Sciatic nerve (tissue), 2 donors: ENCODE measurements around the gene LOC128125822.

ENCODE experiments used
- ATAC-seq: fragments of 200-7000 bp; cut with Tn5 transposase; one replicate; pipeline ENCODE4 v1.9.1; 2020; ENCODE audit warnings: mild to moderate bottlenecking, moderate library complexity
- DNase-seq: peaks from one replicate; pipeline ENCODE4 v3.0.0-alpha.2; 2020; ENCODE audit warnings: low spot score
- intact Hi-C: fragments of 100-400 bp; cut with DNase I; formaldehyde crosslinking; loops from one replicate; pipeline ENCODE4 v1.14.2; 2022
- donor health status: DM: no; HTN: no; CAD: no.
- donor health status: DM: no; HTN: no; CAD: no.

LOC128125822 gene

DNA sequence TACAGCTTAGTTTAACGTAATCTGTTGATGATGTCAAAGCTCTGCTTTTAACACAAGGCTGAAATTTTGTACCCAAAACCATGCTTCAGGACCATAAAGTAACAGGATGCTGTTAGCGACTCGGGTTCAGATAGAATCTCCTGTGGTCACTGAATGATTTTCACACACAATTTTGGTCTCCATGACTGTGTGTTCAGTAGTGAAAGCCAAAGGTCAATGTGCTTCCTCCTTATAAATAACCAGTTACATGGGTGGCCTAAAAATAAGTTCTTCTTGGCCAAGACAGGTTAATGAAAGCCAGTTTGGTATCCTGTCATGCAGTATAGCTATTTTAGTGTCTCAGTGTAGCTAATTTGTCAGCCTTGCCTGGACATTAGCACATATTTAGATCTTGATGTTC, 19.1 kb upstream of the LOC128125822 start:
- ATAC-seq (no peak), DNase-seq (no peak)
- intact Hi-C loops: no loop called here

DNA sequence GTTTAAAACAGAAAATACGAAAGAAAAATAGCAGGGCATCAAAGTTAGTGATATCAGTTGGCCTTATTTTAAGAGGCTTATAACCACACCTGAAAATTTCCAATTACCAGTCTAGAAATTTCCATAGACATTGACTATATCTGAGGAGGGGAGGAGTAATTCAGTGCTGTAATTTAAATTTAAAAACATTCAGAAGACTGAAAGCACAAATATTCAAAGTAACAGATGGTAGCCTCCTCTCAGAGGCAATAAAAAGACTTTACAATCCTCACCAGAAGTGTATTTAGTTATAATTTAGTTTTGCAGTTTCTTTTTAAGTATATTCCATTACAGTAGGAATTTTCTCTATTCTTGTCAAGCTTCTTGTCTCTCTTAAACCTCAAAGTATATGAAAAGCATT, 18.4 kb upstream of the LOC128125822 start:
- ATAC-seq: no peak
- intact Hi-C loops: no loop called here
- DNase-seq: no peak

DNA sequence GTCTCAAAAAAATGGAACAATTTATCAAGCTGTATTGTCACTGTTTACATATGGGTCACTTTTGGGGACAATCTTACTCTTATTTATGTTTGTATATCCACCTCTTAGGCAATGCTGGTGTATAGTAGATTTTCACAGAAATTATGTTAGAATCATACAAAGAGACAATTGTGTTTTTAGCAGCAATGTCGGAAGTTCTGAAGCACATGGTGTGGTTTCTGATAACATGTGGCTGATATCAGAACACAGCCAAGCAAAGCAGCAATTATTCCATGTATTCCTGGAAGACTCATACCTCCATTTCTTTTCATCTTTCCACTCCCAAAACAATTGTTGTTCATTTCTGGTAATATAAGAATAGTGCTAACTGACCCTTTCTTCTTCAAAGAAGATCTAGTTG, 17.5 kb upstream of the LOC128125822 start:
- DNase-seq (no peak), ATAC-seq (no peak)
- intact Hi-C loops: no loop called here

DNA sequence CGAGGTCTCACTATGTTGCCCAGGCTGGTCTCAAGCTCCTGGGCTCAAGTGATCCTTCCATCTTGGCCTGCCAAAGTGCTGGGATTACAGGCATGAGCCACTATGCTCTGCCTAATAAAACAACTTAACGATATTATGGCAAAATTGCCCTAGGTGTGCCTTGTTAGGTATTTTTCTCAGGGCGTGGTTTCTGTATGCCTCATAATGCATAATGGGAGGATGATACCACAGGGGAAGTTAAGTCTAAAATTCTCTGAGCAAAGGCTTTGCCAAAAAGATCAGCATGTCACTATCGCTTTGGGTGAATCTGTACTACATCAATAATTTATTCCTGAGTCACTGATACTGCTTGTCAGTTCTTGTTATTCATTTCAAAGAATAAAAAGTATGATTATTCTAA, 15.9 kb upstream of the LOC128125822 start:
- ATAC-seq: no peak
- DNase-seq: no peak
- intact Hi-C loops: no loop called here

DNA sequence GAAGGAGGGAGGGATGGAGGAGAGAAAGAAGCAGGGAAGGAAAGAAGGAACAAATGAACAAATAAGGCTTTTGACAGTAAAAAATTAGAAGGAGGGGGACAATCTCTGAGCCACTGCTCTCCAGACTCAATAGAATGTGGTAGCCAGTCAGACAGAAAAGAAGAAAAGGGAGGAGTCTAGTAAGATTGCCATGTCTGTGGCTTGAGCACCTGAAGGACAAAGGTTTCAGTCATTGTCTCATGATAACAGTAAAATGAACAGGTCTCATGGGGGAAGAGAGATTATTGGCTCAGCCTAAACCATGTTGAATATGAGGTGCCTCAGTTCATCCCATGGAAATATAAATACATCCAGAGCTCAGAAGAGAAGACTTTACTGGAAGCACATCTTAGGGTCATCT, 14.0 kb upstream of the LOC128125822 start:
- DNase-seq (no peak), ATAC-seq (no peak)
- intact Hi-C loops: no loop called here

DNA sequence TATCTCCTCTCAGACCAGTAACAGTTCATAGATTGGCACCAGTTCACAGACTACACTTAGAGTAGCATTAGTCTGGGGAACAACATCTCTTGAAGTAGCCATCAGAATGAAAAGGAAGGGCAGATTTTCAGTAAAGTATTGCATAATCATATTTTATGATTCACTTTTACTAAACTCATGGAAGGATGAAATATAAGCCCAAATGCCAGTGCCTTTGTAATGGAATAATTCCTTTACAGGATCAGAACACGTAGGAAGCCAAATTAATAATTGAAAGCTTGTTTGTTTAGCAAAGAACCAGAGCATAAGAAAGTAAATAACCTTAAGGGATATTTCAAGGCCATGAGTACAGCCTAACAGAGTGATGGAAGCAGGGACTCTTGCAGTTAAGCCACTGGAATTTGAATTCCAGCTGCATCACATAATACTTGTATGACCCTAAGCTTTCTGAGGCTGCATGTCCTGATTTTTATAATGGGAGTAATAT, 11.4 kb upstream of the LOC128125822 start:
- intact Hi-C loops: no loop called here
- ATAC-seq: no peak
- no peak for DNase-seq

DNA sequence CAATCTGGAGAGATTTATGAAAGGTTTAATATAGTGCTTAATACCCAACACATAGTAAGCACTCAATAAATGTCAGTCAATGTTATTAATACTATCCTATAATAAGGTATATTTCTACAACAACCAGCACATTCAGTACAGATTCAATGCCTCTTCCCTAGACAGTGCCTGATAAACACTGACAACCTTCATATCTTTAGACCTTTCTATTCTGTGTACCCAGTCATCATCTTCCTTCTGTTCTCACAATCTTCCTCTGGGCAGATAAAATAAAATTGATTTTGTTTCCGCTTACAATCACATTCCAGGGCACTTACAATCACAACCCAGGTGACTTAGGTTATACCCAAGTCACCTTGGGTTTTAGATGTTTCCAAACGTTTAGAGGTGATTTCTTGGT, 11.0 kb upstream of the LOC128125822 start:
- intact Hi-C loops: no loop called here
- ATAC-seq (no peak), DNase-seq (no peak)

DNA sequence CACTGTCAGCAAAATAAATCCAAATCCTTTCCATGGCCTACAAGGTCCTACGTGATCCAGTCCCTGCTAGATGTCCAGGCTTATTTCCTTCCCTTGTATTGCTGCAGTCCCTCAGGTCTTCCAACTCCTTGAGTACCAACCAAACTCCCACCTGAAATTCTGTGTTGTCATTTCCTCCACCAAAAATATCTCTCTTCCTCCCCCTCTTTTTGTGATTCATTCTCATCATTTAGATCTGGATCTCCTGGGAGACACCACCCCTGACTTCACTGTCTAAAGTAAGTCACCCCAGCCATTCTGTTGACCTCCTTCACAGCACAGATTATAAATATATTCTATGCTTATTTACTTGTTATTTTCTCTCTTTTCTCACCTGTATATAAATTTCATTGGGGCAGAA, 9.0 kb upstream of the LOC128125822 start:
- no peak for DNase-seq
- ATAC-seq: no peak
- intact Hi-C loops: no loop called here

DNA sequence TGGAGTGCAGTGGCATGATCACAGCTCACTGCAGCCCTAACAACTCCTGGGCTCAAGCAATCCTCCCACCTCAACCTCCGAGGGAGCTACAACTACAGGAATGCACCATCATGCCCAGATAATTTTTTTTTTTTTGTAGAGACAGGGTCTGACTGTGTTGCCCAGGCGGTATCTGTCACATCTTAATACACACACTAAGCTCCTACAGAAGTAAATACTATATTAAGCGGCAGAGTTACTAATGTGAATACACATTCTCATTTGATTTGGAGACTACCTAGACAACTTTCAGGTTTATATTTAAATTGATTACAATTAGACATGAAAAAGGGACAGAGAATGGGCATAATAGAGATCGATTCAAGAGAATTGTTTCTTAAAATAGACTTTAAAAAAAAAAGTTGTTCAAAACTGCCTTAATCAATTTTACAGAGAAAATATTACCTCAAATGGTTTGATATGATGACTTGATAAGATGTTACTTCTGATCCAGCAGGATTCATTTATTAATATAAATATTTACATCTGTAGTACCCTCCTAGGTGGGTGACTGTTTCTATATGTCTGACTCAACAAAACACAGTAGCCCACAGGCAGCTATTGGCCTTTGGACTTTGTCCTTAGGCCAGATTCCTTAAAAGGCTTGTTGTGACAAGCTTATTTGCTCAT, 7.1 kb upstream of the LOC128125822 start:
- DNase-seq (no peak), ATAC-seq (no peak)
- intact Hi-C loops: no loop called here

DNA sequence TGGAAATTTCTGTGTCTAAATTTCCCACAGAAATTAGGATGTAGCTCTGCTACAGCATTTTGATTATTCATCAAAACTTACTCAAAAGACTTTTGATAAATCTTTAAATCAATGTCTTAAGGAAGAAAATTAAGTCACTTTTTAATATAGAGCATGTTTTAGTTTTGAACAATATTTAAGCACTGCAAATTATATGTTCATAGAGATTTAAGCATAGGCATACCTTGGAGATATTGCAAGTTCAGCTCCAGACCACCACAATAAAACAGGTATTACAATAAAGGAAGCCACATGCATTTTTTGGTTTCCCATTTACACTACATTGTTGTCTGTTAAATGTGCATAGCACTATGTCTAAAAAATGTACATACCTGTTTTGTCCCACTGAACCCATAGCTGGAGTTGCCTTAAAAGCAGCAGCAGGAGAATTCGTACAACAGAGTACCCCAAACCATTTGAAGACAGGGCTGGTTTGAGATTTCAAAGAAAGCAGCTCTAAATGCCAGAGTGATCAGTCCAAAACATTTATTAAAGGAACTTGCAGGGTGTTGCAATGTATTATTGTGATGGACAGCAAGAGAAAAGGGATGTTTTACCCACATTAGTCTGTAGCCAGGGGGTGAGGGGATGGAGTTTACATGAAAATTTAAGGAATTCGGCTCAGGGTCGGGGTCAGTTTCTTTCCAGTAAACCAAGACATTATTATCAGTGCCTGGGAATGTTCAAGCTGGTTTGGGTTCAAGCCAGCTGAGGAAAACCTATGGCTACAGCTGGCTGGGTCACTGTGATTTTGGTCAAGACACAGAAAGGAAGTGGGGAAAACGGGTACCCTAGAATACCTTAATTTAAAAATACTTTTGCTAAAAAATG, 6.3 kb upstream of the LOC128125822 start:
- intact Hi-C loops: no loop called here

DNA sequence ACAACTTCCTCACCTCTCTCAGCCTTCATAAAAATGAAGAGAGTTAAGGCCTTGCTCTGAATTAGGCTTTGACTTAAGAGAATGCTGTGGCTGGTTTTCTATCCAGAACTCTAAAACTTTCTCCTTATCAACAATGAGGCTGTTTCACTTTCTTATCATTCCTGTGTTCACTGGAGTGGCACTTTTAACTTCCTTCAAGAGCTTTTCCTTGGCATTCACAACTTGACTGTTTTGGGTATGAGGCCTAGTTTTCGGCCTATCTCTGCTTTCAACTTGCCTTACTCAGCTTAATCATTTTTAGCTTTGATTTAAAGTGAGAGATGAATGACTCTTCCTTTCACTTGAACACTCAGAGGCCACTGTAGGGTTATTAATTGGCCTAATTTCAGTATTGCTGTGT, 4.3 kb upstream of the LOC128125822 start:
- ATAC-seq (no peak), DNase-seq (no peak)
- intact Hi-C loops: no loop called here

More for the DNA sequence above, 6.3 kb upstream of the LOC128125822 start:
- no peak for DNase-seq
- no peak for ATAC-seq

DNA sequence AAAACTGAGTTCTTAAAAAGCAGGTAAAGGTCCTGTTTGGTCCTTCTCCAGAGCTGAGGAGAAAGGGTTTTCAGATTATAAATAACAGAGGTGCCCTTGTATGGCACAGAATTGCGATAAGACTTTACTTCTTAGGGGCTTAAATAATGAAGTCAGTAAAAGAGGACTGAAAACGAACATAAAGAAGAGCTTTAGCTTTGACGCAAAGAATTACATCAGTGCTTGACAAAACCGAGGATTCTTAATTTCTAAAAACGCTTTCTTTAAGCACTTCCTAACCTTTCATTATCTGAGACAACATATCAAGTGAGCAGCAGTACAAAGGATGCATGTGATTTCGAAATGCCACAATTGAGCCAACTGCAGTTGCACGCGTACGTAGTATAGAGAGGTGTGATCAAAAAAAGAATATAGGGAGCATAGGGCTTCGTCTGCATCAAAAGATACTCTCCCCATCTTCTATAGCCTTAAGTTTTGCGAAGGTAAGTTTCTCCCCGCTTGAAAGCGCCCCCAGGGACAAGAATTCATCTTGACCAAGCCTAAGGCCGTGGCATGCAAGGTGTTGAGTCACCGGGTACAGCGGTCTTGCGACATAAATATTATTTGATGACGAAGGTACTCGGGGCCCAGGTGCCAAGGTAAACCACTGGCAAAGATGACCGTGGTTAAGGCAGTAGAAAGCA, 778 bp upstream of the LOC128125822 start:
- ATAC-seq (peak; percentile 59), DNase-seq (peak; percentile 77)
- intact Hi-C loops: no loop called here

DNA sequence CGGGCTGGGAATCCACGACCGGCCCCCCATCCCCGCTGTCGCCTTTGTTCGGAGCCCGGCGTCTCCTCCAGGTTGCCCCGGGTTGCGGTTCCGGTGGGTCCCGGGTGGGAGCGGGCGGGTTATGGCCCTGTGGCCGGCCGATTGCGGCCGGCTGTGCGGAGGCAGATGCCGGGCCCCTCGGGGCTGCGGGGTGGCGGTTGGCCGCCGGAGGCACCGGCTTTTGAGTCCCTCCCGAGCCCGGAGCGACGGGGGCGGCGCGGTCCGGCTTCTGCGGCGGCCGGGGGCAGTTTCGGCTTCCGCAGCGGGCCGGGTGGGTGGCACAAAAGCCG, 431 bp downstream of the LOC128125822 start:
- ATAC-seq: no peak
- DNase-seq: no peak
- intact Hi-C loops: no loop called here

DNA sequence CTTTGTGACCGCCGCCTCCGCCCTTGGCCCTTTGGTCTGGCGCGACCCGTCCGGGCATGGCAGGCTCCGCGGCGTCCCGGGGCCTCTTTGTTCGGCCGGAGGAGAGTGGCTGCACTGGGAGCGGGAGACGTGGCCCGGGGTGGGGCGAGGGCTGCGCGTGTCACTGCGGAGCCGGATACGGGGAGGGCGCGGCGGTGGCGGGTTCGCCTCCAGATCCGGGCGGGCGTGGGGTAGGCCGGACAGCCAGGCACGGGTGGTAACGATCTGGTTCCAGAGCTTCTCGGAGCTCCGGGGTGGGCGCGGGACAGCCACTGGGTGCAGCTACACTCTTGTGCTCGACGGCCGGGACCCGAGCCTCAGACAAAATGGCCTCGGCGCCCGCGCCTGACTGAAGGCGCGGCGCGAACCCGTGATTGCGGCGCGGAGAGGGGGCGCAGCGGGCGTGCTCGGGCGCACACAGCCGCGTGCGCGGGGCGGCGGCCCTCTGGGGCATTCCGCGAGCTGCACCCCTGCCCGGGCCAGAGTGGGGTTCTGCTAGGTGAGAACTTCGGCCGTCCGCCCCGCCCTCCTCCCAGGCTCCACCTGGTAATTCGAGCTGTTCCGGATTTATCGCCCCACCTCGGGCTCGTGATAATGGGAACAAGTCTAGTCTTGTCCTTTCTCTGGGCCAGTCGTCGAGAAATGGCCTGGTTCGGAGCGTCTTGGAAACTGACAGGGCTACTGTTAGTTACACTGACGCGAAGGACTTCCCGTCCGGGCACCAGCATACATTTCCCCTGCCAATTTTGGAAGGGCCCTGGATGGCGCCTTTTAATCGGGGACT, 1.0 kb downstream of the LOC128125822 start:
- DNase-seq (peak; percentile 86), ATAC-seq (peak; percentile 36)
- intact Hi-C loops: no loop called here

DNA sequence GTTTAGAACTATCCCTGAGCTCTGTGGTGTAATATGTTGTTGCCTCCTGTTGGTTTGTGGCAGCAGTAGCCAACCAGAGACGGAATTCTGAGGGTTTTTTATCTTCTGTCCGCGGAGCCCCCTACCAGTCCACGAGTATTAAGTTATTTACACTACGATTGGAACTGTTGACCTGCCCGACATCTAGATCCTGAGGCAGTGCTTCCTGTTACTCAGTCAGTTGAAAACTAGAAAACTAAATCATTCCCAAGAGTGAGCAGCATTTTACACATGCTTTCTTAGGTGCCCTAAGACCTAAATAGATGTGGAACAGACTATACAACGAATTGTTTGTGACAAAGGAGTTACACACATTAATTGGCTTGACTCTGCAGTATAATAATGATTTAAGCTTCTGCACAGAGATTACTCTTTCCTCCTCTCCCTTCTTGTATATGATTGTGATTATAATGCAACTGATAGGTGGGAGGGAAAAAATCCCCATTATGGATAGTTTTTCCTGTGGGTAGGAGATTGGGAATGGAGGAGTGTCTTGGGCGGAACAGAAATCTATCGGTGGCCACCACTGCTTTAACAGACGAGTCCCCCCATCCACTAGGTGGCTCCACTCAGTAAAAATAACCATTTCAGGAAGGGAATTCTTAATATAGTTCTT, 1.7 kb downstream of the LOC128125822 start:
- intact Hi-C loops: no loop called here
- DNase-seq (no peak), ATAC-seq (no peak)

DNA sequence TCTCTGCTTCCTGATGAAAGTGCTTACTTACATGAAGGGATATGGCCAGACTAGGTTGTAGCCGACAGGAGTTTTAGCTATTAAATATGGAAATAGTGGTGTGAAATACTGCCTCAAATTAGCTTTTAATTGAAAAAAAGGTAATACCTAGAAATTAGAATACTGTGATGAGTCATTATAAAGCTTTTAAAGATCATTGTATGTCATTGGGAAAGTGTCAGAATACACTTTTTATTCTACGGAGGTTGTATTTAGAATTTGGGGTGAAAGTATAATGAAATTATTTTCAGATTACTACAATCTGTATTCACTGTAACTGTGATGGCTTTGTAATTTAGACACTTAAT, 2.2 kb downstream of the LOC128125822 start:
- ATAC-seq (no peak), DNase-seq (no peak)
- intact Hi-C loops: no loop called here

DNA sequence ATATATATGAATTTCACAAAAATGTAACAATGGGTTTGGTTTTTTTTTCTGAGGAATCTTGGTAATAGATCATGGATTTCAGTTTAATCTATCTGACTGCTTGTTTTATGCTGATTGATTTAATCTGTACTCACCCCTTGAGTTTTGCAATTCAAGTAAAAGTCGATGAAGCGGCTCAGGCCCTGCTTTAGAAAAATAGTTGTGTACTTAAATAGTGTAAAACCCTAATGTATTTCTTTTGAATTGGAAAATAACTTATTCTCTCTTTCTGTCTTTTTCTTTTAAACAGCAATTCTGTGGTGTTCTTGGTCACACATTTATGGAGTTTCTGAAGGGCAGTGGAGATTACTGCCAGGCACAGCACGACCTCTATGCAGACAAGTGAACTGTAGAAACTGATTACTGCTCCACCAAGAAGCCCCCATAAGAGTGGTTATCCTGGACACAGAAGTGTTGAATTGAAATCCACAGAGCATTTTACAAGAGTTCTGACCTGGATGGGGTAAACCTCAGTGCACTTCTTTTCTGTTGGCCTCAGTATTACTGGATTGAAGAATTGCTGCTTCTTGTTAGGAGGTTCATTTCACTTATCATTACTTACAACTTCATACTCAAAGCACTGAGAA, 4.0 kb downstream of the LOC128125822 start:
- no peak for ATAC-seq
- DNase-seq: no peak
- intact Hi-C loops: no loop called here

DNA sequence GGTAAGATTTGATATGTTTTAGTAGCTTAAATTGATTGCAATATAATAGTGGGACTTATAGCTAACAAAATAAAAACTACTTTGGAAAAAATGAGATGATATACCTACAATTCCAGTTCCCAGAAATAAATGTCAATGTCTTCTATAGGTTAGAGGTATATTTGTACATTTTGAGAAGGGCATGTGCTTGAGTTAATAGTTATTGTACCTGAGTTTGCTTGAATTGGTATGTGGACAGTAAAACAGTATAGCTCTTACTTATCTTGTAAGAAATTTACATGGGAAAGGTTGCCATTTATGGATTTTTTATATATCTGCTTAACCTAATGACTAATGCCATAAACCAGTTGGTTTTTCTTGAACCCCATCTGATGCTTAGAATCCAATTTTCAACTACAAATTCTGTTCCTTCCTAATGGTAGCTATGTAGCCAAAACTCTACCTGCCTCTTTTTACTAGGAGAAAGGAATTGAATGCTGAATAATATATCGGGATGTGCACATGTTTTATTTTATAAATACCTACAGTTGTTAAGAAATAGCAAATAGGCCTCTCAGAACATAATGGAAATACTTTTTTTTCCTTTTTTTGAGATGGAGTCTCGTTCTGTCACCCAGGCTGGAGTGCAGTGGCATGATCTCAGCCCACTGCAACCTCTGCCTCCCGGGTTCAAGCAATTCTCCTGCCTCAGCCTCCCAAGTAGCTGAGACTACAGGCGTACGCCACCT, 4.9 kb downstream of the LOC128125822 start:
- ATAC-seq: no peak
- intact Hi-C loops: no loop called here
- DNase-seq: no peak
